GM19099 (cell line): ENCODE measurements around the gene TAS2R5.

ENCODE experiments used
- POLR2A ChIP-seq: IDR thresholded peaks from 3 replicates; pipeline ENCODE4 v1.6.1; 2011; ENCODE audit warnings: low read depth; ENCODE audit not compliant: insufficient read length; ENCODE audit errors: extremely low read depth

The TAS2R5 gene

GRCh38 chr7:141789917-141790316, at the start of gene TAS2R5:
Gene TAS2R5 (plus strand): TSS chr7:141790217. CDS start chr7:141790362, 145 bp downstream.
- TF ChIP-seq POLR2A: no peak

- no peak for TF ChIP-seq POLR2A
Observed at GRCh38 chr7:141742229-141742628, 47.8 kb upstream of the TAS2R5 start.

GRCh38 chr7:141744131-141744530, 45.9 kb upstream of the TAS2R5 start:
- TF ChIP-seq POLR2A: no peak

- no peak for TF ChIP-seq POLR2A
Observed at GRCh38 chr7:141748396-141748795, 41.6 kb upstream of the TAS2R5 start.

GRCh38 chr7:141752634-141753033, 37.4 kb upstream of the TAS2R5 start:
- no peak for TF ChIP-seq POLR2A

- no peak for TF ChIP-seq POLR2A
Observed at GRCh38 chr7:141754939-141755338, 35.1 kb upstream of the TAS2R5 start.

GRCh38 chr7:141763797-141764196, 26.2 kb upstream of the TAS2R5 start, which contains the start of gene TAS2R3:
Gene TAS2R3 (plus strand): TSS chr7:141764097. CDS start chr7:141764159, 62 bp downstream.
- TF ChIP-seq POLR2A: no peak

GRCh38 chr7:141776374-141776773, 13.6 kb upstream of the TAS2R5 start, which contains the start of gene TAS2R4:
Gene TAS2R4 (plus strand): TSS chr7:141776674. CDS start chr7:141778489, 1,815 bp downstream.
- TF ChIP-seq POLR2A: no peak

- TF ChIP-seq POLR2A: no peak
Observed at GRCh38 chr7:141785706-141786552, 4.1 kb upstream of the TAS2R5 start.

GRCh38 chr7:141788296-141788695, 1.7 kb upstream of the TAS2R5 start:
- TF ChIP-seq POLR2A: no peak

GRCh38 chr7:141792526-141792925, 2.5 kb downstream of the TAS2R5 start:
- TF ChIP-seq POLR2A: no peak

- no peak for TF ChIP-seq POLR2A
Observed at GRCh38 chr7:141820067-141820466, 30.1 kb downstream of the TAS2R5 start.

- TF ChIP-seq POLR2A: no peak
Observed at GRCh38 chr7:141837683-141838082, 47.7 kb downstream of the TAS2R5 start.

- no peak for TF ChIP-seq POLR2A
Observed at GRCh38 chr7:141838581-141838980, 48.6 kb downstream of the TAS2R5 start.

GRCh38 chr7:141839256-141839655, 49.2 kb downstream of the TAS2R5 start:
- no peak for TF ChIP-seq POLR2A

GRCh38 chr7:141840708-141841107, 50.7 kb downstream of the TAS2R5 start:
- no peak for TF ChIP-seq POLR2A
